Upper lobe of left lung (tissue), 4 donors: ENCODE results near the gene TEN1.

Experiments
- CTCF ChIP-seq, 6 experiments: fragments of 450-650 bp in 4 of 6; fragments of 200-600 bp in 2 of 6; sonication (generic) in 2 of 6; IDR thresholded peaks; one replicate each; pipeline ENCODE4 v1.5.1; 2016 to 2019; ENCODE audit warnings: antibody characterized with exemption in 6 of 6
- EP300 ChIP-seq, 4 donors: sonication (generic); formaldehyde crosslinking; IDR thresholded peaks; one replicate each; pipeline ENCODE4 v1.5.1; 2017; ENCODE audit warnings: antibody characterized with exemption in 4 of 4, control low read depth in 2 of 4
- POLR2A ChIP-seq, 4 donors: fragments of 450-650 bp; IDR thresholded peaks; one replicate each; pipeline ENCODE4 v1.5.1; 2016 to 2017; ENCODE audit warnings: antibody characterized with exemption in 4 of 4, mild to moderate bottlenecking in 2 of 4
- POLR2AphosphoS5 ChIP-seq, 2 donors: sonication (generic); formaldehyde crosslinking; IDR thresholded peaks; one replicate each; pipeline ENCODE4 v1.5.1; 2017; ENCODE audit warnings: antibody characterized with exemption in 2 of 2

GRCh38 chr17:75942473-75942872, 36.6 kb upstream of the TEN1 start:
- TF ChIP-seq CTCF (IDR thresholded peaks at IDR 0.05) = no peak
- TF ChIP-seq POLR2AphosphoS5 (IDR thresholded peaks at IDR 0.05) = no peak
- no peak for TF ChIP-seq POLR2A (IDR thresholded peaks at IDR 0.05)
- TF ChIP-seq EP300 (IDR thresholded peaks at IDR 0.05) = no peak
